ENCODE data around the gene PPP1R12C.
"Not testable (repeated sequence)": the region's sequence is repeated elsewhere in the genome, so short reads cannot be mapped to it uniquely, and the experiment has no call there.

GRCh38 chr19:55155784-55156183, 38.3 kb upstream of the PPP1R12C start:
- TF ChIP-seq POLR2A, CTCF (IDR thresholded peaks at IDR 0.05): not testable (repeated sequence)

Data from right lobe of liver (tissue), 4 donors.